ENCODE data around the gene SLC9C2.

SLC9C2 gene

DNA sequence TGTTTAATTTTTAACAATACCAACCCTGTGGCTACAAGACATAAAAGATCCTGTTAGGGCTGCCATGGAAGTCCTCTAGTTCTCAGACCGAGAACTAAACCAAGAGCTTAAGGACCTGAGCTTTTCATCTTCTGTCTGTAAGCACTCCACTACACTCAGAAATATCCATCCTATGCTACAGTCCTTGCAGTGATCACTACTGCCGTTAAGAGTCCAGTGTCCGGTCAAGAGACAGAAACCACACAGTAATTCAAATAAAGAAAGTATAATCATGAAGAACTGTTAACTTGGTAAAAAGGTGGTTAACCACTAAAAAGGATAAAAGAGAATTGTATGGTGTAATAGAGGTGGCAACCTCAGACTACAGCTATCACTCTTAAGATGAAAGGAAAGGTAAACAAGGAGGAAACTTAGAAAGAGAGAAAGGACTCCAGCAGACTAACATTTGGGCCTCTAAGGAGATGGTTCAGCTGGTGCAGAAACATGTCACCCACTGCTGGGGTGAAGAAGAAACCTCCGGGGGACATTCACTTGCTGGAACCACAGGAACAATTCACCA, 147.8 kb downstream of the SLC9C2 start:
- no peak overlapping the region for H3K4me3 ChIP-seq (ENCODE audit: low read depth, low read length)

DNA sequence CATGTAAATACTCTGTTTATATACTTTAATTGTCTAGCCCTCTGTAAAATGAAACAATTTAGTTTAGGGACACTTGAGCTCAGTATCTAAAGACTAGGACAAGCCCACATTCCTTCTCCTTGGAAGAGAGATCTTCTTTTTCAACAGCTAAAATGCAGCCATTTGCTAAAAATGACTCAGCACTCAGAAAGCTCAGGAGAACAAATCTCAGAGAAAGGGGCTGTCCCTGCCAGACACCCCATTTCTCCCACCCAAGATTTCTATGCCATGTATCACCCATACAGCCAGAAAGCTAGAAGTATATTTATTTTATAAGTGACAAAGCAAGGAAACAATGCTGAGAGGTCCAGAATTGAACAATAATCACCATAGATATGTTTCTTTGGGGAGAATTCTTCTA, 148.9 kb downstream of the SLC9C2 start:
- H3K4me3 ChIP-seq (ENCODE audit: low read depth, low read length): no peak overlapping the region

DNA sequence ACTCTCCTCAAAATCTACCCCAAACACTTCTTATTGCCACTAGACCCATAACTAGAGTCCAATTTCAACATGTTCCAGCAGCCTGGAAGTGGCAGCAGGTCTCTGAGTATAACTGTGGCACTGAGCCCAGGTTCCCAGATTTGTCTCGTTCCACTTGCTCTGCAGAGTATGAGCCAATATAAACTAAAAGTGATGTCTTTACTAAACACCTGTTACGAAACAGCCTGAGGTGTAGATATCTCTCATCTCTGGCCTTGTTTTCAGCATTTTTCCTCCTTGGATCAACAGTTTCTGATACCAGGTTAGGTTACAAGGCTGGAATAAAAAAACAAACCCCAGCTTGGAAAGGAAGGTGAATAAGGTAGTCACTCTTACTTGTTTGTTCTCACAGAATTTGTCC, 150.9 kb downstream of the SLC9C2 start:
- no peak overlapping the region for H3K4me3 ChIP-seq (ENCODE audit: low read depth, low read length)
